ENCODE measurements around the gene LIMS2.

- TF ChIP-seq POLR2A (IDR thresholded peaks at IDR 0.05) (no peak), CTCF (IDR thresholded peaks at IDR 0.05) (no peak)
These were observed 3.7 kb upstream of the LIMS2 start for GRCh38 chr2:127678991-127679390.

Measured in body of pancreas (tissue), 4 donors.